Pancreas (tissue), 10 donors: ENCODE results near the gene THUMPD2. TPM values are rescaled to one million over a fixed set of nuclear protein-coding genes. Genes with fewer than 3 reads are reported as not detected.
A peak's percentile ranks its signal among the peaks of the same experiment; 100 is the strongest.

ENCODE experiments used
- ATAC-seq, 4 donors: fragments of 200-7000 bp; cut with Tn5 transposase; one replicate each; pipeline versions ENCODE4 v1.8.0 to v1.9.1; 2020; ENCODE audit warnings: mild to moderate bottlenecking in 4 of 4, moderate library complexity in 4 of 4
- DNase-seq, 6 donors: peaks; one replicate each; pipeline ENCODE4 v3.0.0-alpha.2; 2020
- FAIRE-seq: peaks from 2 replicates; lab custom pipeline; 2012; peaks lifted over from hg19 to GRCh38; lab: Jason Lieb, UNC
- H3K27ac ChIP-seq, 4 donors: fragments of 200-600 bp; sonication (generic); 1 replicate in 3 of 4; 2 replicates in 1 of 4; pipeline versions ENCODE4 v1.5.0 to v1.8.0; 2020
- H3K27me3 ChIP-seq, 4 donors: fragments of 200-600 bp; one replicate each; pipeline ENCODE4 v1.8.0; 2021
- H3K36me3 ChIP-seq, 3 donors: fragments of 200-600 bp; sonication (generic) in 1 of 3; one replicate each; pipeline versions ENCODE4 v1.5.0 to v1.8.0; 2020 to 2021
- H3K4me1 ChIP-seq, 3 donors: fragments of 200-600 bp; one replicate each; pipeline ENCODE4 v1.8.0; 2021
- H3K4me3 ChIP-seq, 4 donors: fragments of 200-600 bp; sonication (generic) in 2 of 4; one replicate each; pipeline versions ENCODE4 v1.5.0 to v1.8.0; 2020 to 2021
- H3K9me3 ChIP-seq, 4 donors: fragments of 200-600 bp; one replicate each; pipeline ENCODE4 v1.8.0; 2021
- WGBS, 2 donors: extraction: QIAGEN DNeasy Blood & Tissue Kit; methylation state at CpG; one replicate each; pipeline ENCODE4 v1.1.7; 2013; 5-methylcytosine and 5-hydroxymethylcytosine counted together
- intact Hi-C, 3 donors: fragments of 100-400 bp; cut with DNase I; formaldehyde crosslinking; loops; one replicate each; pipeline versions ENCODE4 v1.11.1 to v1.14.2; 2022
- polyA plus RNA-seq, 2 donors: library from polyadenylated mRNA; stranded (reverse); fragments of 200-250 nt; gene quantifications; one replicate each; pipeline ENCODE4 v1.2.3, GENCODE V29; 2013
- total RNA-seq, 6 donors: library from RNA; stranded (reverse); fragmentation: NEBNext Ultra II Directional in 4 of 6; extraction: Animal tissue kit (Norgen Biotek cat#: 25700) in 4 of 6; gene quantifications; one replicate each; pipeline versions ENCODE4 v1.2.1 to v1.2.4, GENCODE V29; 2021 to 2023
- TF ChIP-seq, protein P1 (sequence below), 4 donors: fragments of 200-600 bp; sonication (generic) in 3 of 4; IDR thresholded peaks; one replicate each; pipeline versions ENCODE4 v1.5.0 to v1.8.0; 2021; ENCODE audit warnings: antibody characterized with exemption in 4 of 4
- donor health status: healthy with polysubstance abuse.
- donor health status: DM: no; HTN: no; CAD: no; lungs with moderate emphysema.
- donor health status: DM: no; HTN: no; CAD: no.
- donor health status: control.
- donor health status: control.
- donor health status: Bipolar disorder and iron deficiency.
- donor health status: DM: yes; HTN: yes; CAD: no.
- donor health status: DM: no; HTN: no; CAD: no.
- donor health status: DM: no; HTN: no; CAD: no.
- donor health status: DM: yes; HTN: yes; CAD: no.

Gene THUMPD2
- total and polyA plus RNA-seq, 8 donors: 2.6 to 12.5 (median 5.0) TPM

DNA sequence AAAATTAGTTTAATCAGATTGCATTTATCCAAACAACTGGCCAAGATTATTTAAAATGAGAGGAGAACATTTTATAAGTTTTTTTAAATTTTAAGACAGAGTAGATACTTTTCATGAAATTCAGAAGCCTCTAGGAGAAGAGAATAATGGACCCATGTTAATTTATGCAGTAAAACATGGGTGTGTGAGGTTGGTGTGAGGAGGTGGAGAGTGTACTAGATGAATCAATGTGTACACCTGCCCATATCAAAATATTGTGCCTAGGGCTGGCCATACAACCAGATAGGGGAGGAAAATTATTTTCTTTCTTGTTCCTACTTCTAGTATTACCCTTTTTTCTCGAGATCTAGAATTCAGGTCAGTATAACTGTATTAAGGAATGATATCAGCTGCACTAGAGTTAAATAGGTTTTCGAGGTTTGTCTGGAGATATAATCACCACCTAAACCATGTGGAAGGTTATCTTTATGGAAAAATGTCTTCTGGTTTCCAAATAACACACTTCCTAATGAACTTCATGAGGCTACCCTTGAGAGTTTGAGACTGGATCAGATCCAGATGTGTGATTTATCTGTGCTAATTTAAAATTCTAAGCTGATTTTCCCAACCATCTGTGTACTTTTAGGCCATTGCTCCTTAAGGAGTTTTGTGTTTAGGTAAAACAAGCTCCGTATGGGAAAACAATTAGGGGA is 75.7 kb downstream of the THUMPD2 start:
- no peak for DNase-seq
- H3K4me3 ChIP-seq: no peak overlapping the region
- no peaks in the 10 kb centered on the region for H3K4me1 ChIP-seq
- no peak overlapping the region for H3K27ac ChIP-seq
- H3K27me3 ChIP-seq: no peaks in the 10 kb centered on the region
- intact Hi-C loops: no loop called here
- no peaks in the 10 kb centered on the region for H3K9me3 ChIP-seq
- H3K36me3 ChIP-seq: no peaks in the 10 kb centered on the region
- FAIRE-seq: no peak
- WGBS, 2 donors: 79 to 82% methylated on average over 3 of the region's 3 CpGs
- TF ChIP-seq, protein P1, sequence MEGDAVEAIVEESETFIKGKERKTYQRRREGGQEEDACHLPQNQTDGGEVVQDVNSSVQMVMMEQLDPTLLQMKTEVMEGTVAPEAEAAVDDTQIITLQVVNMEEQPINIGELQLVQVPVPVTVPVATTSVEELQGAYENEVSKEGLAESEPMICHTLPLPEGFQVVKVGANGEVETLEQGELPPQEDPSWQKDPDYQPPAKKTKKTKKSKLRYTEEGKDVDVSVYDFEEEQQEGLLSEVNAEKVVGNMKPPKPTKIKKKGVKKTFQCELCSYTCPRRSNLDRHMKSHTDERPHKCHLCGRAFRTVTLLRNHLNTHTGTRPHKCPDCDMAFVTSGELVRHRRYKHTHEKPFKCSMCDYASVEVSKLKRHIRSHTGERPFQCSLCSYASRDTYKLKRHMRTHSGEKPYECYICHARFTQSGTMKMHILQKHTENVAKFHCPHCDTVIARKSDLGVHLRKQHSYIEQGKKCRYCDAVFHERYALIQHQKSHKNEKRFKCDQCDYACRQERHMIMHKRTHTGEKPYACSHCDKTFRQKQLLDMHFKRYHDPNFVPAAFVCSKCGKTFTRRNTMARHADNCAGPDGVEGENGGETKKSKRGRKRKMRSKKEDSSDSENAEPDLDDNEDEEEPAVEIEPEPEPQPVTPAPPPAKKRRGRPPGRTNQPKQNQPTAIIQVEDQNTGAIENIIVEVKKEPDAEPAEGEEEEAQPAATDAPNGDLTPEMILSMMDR (IDR thresholded peaks at IDR 0.05): no peak
- ATAC-seq: no peak

DNA sequence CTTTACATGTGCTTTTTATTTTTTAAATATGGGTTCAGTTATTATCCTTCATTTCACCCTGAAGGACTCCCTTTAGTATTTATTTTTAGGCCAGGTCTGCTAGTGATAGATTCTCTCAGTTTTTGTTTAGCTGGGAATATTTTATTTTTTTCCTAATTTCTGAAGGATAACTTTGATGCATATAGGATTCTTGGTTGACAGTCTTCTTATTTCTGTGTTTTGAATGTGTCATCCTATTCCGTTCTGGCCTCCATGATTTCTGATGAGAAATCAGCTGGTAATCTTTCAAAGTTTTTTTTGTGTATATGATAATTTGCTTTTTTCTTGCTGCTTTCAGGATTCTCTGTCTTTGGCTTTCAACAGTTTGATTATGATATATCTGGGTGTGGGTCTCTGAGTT is 77.9 kb downstream of the THUMPD2 start:
- TF ChIP-seq, protein P1 (IDR thresholded peaks at IDR 0.05): no peak
- Histone ChIP-seq H3K4me1 (peaks cover 0 to 7% (median 0%) of the 10 kb centered on the region in 3 donors), H3K36me3 (no peaks in the 10 kb centered on the region), H3K9me3 (no peaks in the 10 kb centered on the region), H3K4me3 (no peak overlapping the region), H3K27me3 (no peaks in the 10 kb centered on the region), H3K27ac (no peak overlapping the region)
- intact Hi-C loops: no loop called here
- FAIRE-seq (no peak), DNase-seq (no peak), ATAC-seq (no peak)
- 96 to 97% methylated on average over 1 of the region's 1 CpG for WGBS, 2 donors

DNA sequence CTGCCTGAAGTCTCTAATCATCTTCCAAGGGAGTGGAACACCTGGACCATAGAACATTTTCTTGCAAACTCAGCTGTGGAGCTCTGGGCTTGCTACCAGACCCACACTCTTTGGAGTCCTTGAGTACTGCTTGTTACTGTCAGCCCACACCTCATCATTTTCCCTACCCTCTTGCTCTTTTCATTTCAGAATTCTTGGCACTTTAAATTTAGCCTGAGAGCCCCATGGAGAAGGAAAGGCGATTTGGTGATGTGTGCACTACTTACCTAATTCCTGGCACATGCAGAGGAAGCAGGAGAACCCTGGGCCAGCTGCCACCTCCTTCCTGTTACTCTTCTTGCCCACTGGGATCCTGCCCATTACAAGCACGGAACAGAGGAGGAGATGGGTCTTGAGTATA is 81.6 kb downstream of the THUMPD2 start:
- WGBS, 2 donors: 41 to 54% methylated on average over 2 of the region's 2 CpGs
- peaks cover 0 to 7% (median 0%) of the 10 kb centered on the region in 3 donors for H3K4me1 ChIP-seq
- H3K27me3 ChIP-seq: no peaks in the 10 kb centered on the region
- ATAC-seq: peak in 2 of 4 donors; percentile 14 to 28
- H3K27ac ChIP-seq: no peak overlapping the region
- DNase-seq: no peak
- TF ChIP-seq, protein P1 (IDR thresholded peaks at IDR 0.05): no peak
- H3K36me3 ChIP-seq: no peaks in the 10 kb centered on the region
- H3K4me3 ChIP-seq: no peak overlapping the region
- intact Hi-C loops: loop anchor here in 1 of 3 donors (10.0 kb wide), 1 partner anchor 103 kb away; no protein-coding TSS in a partner anchor
- no peak for FAIRE-seq
- no peaks in the 10 kb centered on the region for H3K9me3 ChIP-seq

DNA sequence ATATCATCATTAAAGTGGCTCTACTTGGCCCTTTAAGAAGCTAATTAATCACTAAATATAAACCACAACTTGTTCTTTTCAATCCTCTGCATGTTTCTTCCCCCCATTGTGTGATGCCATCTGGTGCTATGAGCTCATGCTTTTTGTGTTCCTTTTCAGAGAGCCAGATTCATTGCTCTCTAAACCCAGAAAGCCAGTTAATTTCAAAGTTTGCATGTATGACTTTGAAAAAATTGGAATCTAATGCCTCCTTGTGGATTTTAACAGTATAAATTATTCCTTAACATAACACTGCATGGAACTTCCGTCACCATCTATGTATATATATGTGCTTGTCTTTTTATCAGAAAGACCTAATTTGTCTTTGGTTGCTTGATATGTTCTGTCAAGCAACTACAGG is 82.2 kb downstream of the THUMPD2 start:
- DNase-seq (no peak), FAIRE-seq (no peak), ATAC-seq (peak; percentile 67 to 81 (median 78))
- Histone ChIP-seq H3K4me1 (peaks cover 0 to 7% (median 0%) of the 10 kb centered on the region in 3 donors), H3K4me3 (no peak overlapping the region), H3K27ac (no peak overlapping the region), H3K27me3 (no peaks in the 10 kb centered on the region), H3K9me3 (no peaks in the 10 kb centered on the region), H3K36me3 (no peaks in the 10 kb centered on the region)
- 19 to 27% methylated on average over 1 of the region's 1 CpG for WGBS, 2 donors
- TF ChIP-seq, protein P1 (IDR thresholded peaks at IDR 0.05): peak in 3 of 4 donors; percentile 11 to 16 (median 12)
- intact Hi-C loops: loop anchor here in 1 of 3 donors (10.0 kb wide), 1 partner anchor 102 kb away; no protein-coding TSS in a partner anchor

DNA sequence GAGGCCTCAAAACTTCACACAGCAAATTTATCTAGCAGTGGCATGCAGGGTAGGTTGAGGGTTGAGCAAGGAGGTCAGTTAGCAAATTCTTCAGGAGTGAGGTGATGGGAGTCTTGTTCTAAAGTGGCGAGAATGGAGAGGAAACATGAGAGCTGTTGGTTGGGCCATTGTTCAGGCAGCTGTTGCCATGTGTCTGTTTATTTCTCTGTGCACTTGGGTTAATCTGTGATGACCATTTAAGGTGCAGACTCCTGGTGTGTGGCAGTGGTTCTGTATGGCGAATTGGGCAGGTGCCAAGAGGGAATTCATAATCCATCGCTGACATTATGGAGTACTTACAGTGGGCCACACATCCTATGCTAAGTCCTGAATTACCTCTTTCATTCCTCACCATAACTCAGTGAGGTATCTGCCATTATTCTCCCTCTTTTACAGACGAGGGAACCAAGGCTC is 82.9 kb downstream of the THUMPD2 start:
- TF ChIP-seq, protein P1 (IDR thresholded peaks at IDR 0.05): no peak
- ATAC-seq (no peak), FAIRE-seq (no peak), DNase-seq (no peak)
- no peak overlapping the region for H3K27ac ChIP-seq
- H3K27me3 ChIP-seq: no peaks in the 10 kb centered on the region
- no peak overlapping the region for H3K4me3 ChIP-seq
- WGBS, 2 donors: 77 to 87% methylated on average over 4 of the region's 4 CpGs
- H3K9me3 ChIP-seq: no peaks in the 10 kb centered on the region
- intact Hi-C loops: loop anchor here in 1 of 3 donors (10.0 kb wide), 1 partner anchor 101 kb away; no protein-coding TSS in a partner anchor
- no peaks in the 10 kb centered on the region for H3K36me3 ChIP-seq
- H3K4me1 ChIP-seq: peaks cover 0 to 7% (median 0%) of the 10 kb centered on the region in 3 donors
